ENCODE measurements around the gene NCAPG2.

The NCAPG2 gene

GRCh38 chr7:158728911-158729645, 24.5 kb upstream of the NCAPG2 start:
- H3K4me3 ChIP-seq (ENCODE audit: low read depth, low read length), result no peak overlapping the region
- no peak for TF ChIP-seq CTCF (IDR thresholded peaks at IDR 0.05; ENCODE audit: low read depth, low read length)

- H3K4me3 ChIP-seq (ENCODE audit: low read depth, low read length), result no peak overlapping the region
- no peak for TF ChIP-seq CTCF (IDR thresholded peaks at IDR 0.05; ENCODE audit: low read depth, low read length)
Observed at GRCh38 chr7:158727690-158728089, 23.1 kb upstream of the NCAPG2 start.

GRCh38 chr7:158726277-158726807, 21.7 kb upstream of the NCAPG2 start:
- H3K4me3 ChIP-seq (ENCODE audit: low read depth, low read length), result no peak overlapping the region
- no peak for TF ChIP-seq CTCF (IDR thresholded peaks at IDR 0.05; ENCODE audit: low read depth, low read length)

GRCh38 chr7:158725506-158725800, 20.8 kb upstream of the NCAPG2 start:
- H3K4me3 ChIP-seq (ENCODE audit: low read depth, low read length), result no peak overlapping the region
- no peak for TF ChIP-seq CTCF (IDR thresholded peaks at IDR 0.05; ENCODE audit: low read depth, low read length)

- no peak overlapping the region for H3K4me3 ChIP-seq (ENCODE audit: low read depth, low read length)
- no peak for TF ChIP-seq CTCF (IDR thresholded peaks at IDR 0.05; ENCODE audit: low read depth, low read length)
Observed at GRCh38 chr7:158724658-158725505, 20.3 kb upstream of the NCAPG2 start.

- no peak overlapping the region for H3K4me3 ChIP-seq (ENCODE audit: low read depth, low read length)
- TF ChIP-seq CTCF (IDR thresholded peaks at IDR 0.05; ENCODE audit: low read depth, low read length), result no peak
Observed at GRCh38 chr7:158723714-158724385, 19.2 kb upstream of the NCAPG2 start.

Data from WI38 (cell line).